Tibial nerve (tissue), 4 donors: ENCODE measurements around the gene HSPB1. TPM values are rescaled to one million over a fixed set of nuclear protein-coding genes. Genes with fewer than 3 reads are reported as not detected.

Experiments used
- DNase-seq, 2 donors: peaks; one replicate each; pipeline ENCODE4 v3.0.0-alpha.2; 2019; ENCODE audit warnings: low spot score in 2 of 2
- H3K27ac ChIP-seq, 4 donors: fragments of 200-600 bp; sonication (generic) in 3 of 4; one replicate each; pipeline ENCODE4 v1.5.1; 2017 to 2019; ENCODE audit warnings: mild to moderate bottlenecking in 1 of 4
- H3K27me3 ChIP-seq, 2 donors: fragments of 200-600 bp; sonication (generic) in 1 of 2; one replicate each; pipeline versions ENCODE4 v1.5.1 to v1.6.0; 2017 to 2019
- H3K36me3 ChIP-seq, 3 donors: fragments of 200-600 bp; sonication (generic); one replicate each; pipeline ENCODE4 v1.5.1; 2018 to 2019
- H3K4me1 ChIP-seq, 4 donors: fragments of 200-600 bp; sonication (generic) in 3 of 4; one replicate each; pipeline ENCODE4 v1.5.1; 2017 to 2019
- H3K4me3 ChIP-seq, 4 donors: fragments of 200-600 bp; sonication (generic) in 3 of 4; one replicate each; pipeline ENCODE4 v1.5.1; 2017 to 2019; ENCODE audit warnings: mild to moderate bottlenecking in 1 of 4, moderate library complexity in 1 of 4
- H3K9me3 ChIP-seq, 4 donors: fragments of 200-600 bp; sonication (generic) in 3 of 4; one replicate each; pipeline ENCODE4 v1.5.1; 2017 to 2019
- EP300 ChIP-seq, 2 donors: sonication (generic); formaldehyde crosslinking; IDR thresholded peaks; one replicate each; pipeline ENCODE4 v1.6.1; 2017; ENCODE audit warnings: antibody characterized with exemption in 2 of 2, mild to moderate bottlenecking in 1 of 2
- POLR2A ChIP-seq, 2 donors: fragments of 450-650 bp; IDR thresholded peaks; one replicate each; pipeline ENCODE4 v1.6.1; 2017; ENCODE audit warnings: antibody characterized with exemption in 2 of 2, mild to moderate bottlenecking in 2 of 2, moderate library complexity in 2 of 2
- WGBS, 2 donors: methylation state at CpG; one replicate each; pipeline ENCODE4 v1.1.5; 2018; 5-methylcytosine and 5-hydroxymethylcytosine counted together
- total RNA-seq, 4 donors: library from RNA; depleted of rRNA; stranded (reverse); fragments of >200 nt; gene quantifications; one replicate each; pipeline ENCODE4 v1.1.0, GENCODE V29; 2016
- TF ChIP-seq, protein P1 (sequence below), 5 experiments: fragments of 200-600 bp in 3 of 5; fragments of 450-650 bp in 2 of 5; sonication (generic) in 3 of 5; IDR thresholded peaks; one replicate each; pipeline ENCODE4 v1.5.1; 2016 to 2019; ENCODE audit warnings: antibody characterized with exemption in 5 of 5, mild to moderate bottlenecking in 3 of 5, moderate library complexity in 2 of 5

HSPB1 gene
- total RNA-seq, 4 donors from 2014 or later = 272 to 385 (median 324) TPM

DNA sequence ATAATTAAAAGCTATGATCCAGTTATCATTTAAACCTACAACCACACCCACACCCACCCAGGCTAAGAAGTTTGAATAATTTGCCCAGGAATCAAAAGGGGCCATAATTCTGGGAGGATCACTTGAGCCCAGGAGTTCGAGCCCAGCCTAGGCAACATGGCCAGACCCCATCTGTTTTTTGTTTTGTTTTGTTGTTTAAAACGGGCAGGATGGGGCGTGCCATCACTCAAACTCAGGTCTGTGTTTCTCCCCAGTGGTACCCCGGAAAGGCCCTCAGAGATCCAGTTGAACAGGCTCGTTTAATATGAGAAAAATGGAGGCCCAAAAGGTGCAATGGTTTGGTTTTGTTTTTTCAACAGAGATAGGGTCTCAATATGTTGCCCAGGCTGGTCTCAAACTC, 23.3 kb downstream of the HSPB1 start:
- 87 to 88% methylated on average over 5 of the region's 5 CpGs for WGBS, 2 donors
- H3K27ac ChIP-seq = no peak overlapping the region
- H3K36me3 ChIP-seq = peaks cover 0 to 44% (median 12%) of the 10 kb centered on the region in 3 donors
- H3K9me3 ChIP-seq = no peaks in the 10 kb centered on the region
- H3K27me3 ChIP-seq = no peaks in the 10 kb centered on the region
- DNase-seq = no peak
- no peak overlapping the region for H3K4me3 ChIP-seq
- TF ChIP-seq, protein P1, sequence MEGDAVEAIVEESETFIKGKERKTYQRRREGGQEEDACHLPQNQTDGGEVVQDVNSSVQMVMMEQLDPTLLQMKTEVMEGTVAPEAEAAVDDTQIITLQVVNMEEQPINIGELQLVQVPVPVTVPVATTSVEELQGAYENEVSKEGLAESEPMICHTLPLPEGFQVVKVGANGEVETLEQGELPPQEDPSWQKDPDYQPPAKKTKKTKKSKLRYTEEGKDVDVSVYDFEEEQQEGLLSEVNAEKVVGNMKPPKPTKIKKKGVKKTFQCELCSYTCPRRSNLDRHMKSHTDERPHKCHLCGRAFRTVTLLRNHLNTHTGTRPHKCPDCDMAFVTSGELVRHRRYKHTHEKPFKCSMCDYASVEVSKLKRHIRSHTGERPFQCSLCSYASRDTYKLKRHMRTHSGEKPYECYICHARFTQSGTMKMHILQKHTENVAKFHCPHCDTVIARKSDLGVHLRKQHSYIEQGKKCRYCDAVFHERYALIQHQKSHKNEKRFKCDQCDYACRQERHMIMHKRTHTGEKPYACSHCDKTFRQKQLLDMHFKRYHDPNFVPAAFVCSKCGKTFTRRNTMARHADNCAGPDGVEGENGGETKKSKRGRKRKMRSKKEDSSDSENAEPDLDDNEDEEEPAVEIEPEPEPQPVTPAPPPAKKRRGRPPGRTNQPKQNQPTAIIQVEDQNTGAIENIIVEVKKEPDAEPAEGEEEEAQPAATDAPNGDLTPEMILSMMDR (IDR thresholded peaks at IDR 0.05) = no peak
- TF ChIP-seq EP300 (IDR thresholded peaks at IDR 0.05) (no peak), POLR2A (IDR thresholded peaks at IDR 0.05) (no peak)
- H3K4me1 ChIP-seq = peaks cover 0 to 26% (median 5%) of the 10 kb centered on the region in 4 donors

DNA sequence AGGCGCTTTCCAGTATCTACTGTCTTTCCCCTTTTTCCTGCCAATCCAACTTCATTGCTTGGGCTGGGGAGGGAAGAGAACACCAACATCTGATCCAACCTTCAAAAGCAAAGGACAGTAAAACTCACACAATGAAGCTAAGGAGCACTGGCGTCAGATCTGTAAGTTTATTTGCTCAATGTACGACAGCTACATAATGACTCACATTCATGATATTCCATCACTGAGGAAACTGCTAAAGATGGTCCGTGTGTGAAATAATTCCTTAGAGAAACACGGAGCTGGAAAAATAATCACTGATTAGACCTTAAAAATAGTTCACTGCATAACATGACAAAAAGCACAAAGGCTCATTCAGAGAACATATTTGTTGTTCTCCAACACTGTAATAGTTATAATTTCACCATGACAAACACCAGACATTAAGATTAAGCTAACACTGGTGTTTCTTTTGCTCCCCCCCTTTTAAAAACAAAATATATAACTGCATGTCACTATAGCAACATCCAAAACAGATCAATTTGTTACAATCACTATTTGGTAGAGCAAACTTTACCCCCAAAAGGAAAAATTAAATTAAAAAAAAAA, 24.3 kb downstream of the HSPB1 start:
- peaks cover 0 to 44% (median 12%) of the 10 kb centered on the region in 3 donors for H3K36me3 ChIP-seq
- H3K4me3 ChIP-seq = no peak overlapping the region
- DNase-seq = no peak
- TF ChIP-seq EP300 (IDR thresholded peaks at IDR 0.05) (no peak), POLR2A (IDR thresholded peaks at IDR 0.05) (no peak)
- TF ChIP-seq, protein P1 (IDR thresholded peaks at IDR 0.05) = no peak
- peaks cover 0 to 28% (median 6%) of the 10 kb centered on the region in 4 donors for H3K4me1 ChIP-seq
- 42 to 43% methylated on average over 5 of the region's 5 CpGs for WGBS, 2 donors
- no peaks in the 10 kb centered on the region for H3K27me3 ChIP-seq
- peak overlapping the region in 1 of 4 donors; percentile 10 for H3K27ac ChIP-seq
- no peaks in the 10 kb centered on the region for H3K9me3 ChIP-seq

DNA sequence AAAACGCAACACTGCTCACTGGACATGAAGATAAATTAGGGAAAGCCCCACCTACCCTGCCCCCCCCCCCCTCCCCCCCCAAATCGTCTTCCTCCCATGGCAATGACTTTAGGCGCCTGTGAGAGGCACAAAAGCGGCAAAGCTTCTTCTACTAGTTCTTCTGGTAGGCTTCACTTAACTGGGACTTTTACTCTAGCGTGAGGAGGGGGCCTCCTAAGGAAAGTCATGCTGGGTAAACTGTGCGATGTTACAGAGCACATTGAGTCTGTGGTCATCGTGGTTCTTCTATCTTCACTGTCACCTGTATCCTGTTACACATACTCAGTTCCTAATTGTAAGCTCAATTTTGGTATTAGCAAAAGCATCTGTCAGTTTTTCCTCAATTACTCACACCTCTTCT, 25.1 kb downstream of the HSPB1 start:
- Histone ChIP-seq H3K27me3 (no peaks in the 10 kb centered on the region), H3K4me1 (peaks cover 0 to 28% (median 8%) of the 10 kb centered on the region in 4 donors), H3K4me3 (no peak overlapping the region), H3K36me3 (peaks cover 0 to 44% (median 12%) of the 10 kb centered on the region in 3 donors), H3K27ac (no peak overlapping the region), H3K9me3 (no peaks in the 10 kb centered on the region)
- DNase-seq = no peak
- TF ChIP-seq, protein P1 (IDR thresholded peaks at IDR 0.05) = no peak
- TF ChIP-seq POLR2A (IDR thresholded peaks at IDR 0.05) (no peak), EP300 (IDR thresholded peaks at IDR 0.05) (no peak)
- 61 to 65% methylated on average over 7 of the region's 7 CpGs for WGBS, 2 donors

GRCh38 chr7:76328389-76328788, 25.9 kb downstream of the HSPB1 start:
- WGBS, 2 donors = 75 to 80% methylated on average over 15 of the region's 15 CpGs
- Histone ChIP-seq H3K4me1 (peaks cover 0 to 30% (median 9%) of the 10 kb centered on the region in 4 donors), H3K27me3 (no peaks in the 10 kb centered on the region), H3K36me3 (peaks cover 0 to 44% (median 12%) of the 10 kb centered on the region in 3 donors), H3K4me3 (no peak overlapping the region), H3K9me3 (no peaks in the 10 kb centered on the region), H3K27ac (no peak overlapping the region)
- TF ChIP-seq, protein P1 (IDR thresholded peaks at IDR 0.05) = no peak
- TF ChIP-seq EP300 (IDR thresholded peaks at IDR 0.05) (no peak), POLR2A (IDR thresholded peaks at IDR 0.05) (no peak)
- no peak for DNase-seq

- peaks cover 0 to 38% (median 12%) of the 10 kb centered on the region in 3 donors for H3K36me3 ChIP-seq
- TF ChIP-seq POLR2A (IDR thresholded peaks at IDR 0.05) (no peak), EP300 (IDR thresholded peaks at IDR 0.05) (no peak)
- TF ChIP-seq, protein P1 (IDR thresholded peaks at IDR 0.05) = no peak
- no peak overlapping the region for H3K4me3 ChIP-seq
- H3K27ac ChIP-seq = no peak overlapping the region
- no peak for DNase-seq
- H3K27me3 ChIP-seq = no peaks in the 10 kb centered on the region
- H3K9me3 ChIP-seq = no peaks in the 10 kb centered on the region
- peaks cover 0 to 41% (median 17%) of the 10 kb centered on the region in 4 donors for H3K4me1 ChIP-seq
- 90 to 96% methylated on average over 29 of the region's 29 CpGs for WGBS, 2 donors
Measured at GRCh38 chr7:76329479-76329878, 27.0 kb downstream of the HSPB1 start.
